RPMI7951 (cell line): Measurements from ENCODE around the gene SBK1. TPM values are rescaled to one million over a fixed set of nuclear protein-coding genes. Genes with fewer than 3 reads are reported as not detected.

ENCODE experiments used
- DNase-seq: peaks from one replicate; pipeline ENCODE4 v3.0.0-alpha.2; 2012; ENCODE audit warnings: low read depth
- total RNA-seq: library from RNA; depleted of rRNA; stranded (reverse); fragments of >200 nt; shearing (Covaris generic); gene quantifications from 2 replicates; pipeline ENCODE4 v1.2.3, GENCODE V29; 2014

Gene SBK1
- total RNA-seq, 1 experiment from 2014 or later = not detected

- no peak for DNase-seq
These were observed 10.3 kb upstream of the SBK1 start for GRCh38 chr16:28282045-28282444.

- no peak for DNase-seq
These were observed 9.2 kb upstream of the SBK1 start for GRCh38 chr16:28283173-28283572.

DNA sequence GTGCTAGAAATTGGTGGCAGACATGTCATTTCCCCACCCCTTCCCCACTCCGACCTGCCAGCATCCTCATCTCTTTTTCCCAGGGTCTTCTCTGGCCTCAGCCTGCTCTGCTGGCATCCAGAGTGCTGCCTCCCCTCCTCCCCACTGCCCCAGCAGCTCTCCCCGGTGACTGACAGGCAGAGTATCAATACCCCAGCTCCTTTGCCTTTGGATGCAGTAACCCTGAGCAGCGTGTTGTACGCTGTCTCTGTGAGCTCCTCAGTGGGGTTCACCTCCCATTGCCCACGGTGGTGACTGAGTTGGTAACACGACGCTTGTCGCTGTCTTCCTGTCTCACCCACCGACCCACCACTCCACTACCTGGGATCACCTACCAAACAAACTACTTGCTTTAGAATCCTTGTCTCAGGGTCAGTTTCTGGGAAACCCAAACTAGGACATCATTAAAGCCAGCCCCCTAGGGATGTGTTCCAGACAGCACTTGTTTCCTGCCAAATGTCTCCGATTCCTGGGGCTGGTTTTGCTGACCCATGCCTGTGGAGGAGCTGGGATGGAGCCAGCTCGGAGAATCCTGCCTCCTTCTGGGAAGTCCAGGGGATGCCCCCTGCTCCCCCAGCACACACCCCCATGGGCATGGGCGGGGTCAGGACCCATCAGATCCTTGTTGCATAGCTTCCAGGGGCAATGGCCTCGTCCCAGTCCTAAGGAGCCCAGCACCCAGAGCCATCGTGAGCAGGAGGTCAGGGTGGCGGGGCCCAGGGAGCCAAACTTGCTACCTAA lies 8.3 kb upstream of the SBK1 start:
- DNase-seq = no peak

DNA sequence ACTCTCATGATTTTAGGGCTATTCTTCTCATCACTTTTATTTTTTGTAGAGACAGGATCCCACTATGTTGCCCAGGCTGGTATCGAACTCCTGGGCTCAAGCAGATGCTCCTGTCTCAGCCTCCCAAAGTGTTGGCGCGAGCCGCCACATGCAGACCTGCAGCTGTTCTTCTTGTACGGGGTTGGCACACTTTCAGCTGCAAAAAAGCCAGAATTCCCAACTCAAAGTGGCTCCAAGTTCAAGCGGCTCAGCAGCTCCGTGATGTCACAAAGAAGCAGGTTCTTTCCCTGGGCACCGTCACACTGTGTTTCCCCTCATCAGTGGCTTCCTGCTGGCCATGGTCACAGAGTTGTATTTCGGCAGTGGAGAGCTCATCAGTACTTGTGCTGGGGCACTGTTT lies 6.7 kb upstream of the SBK1 start:
- no peak for DNase-seq

- no peak for DNase-seq
These were observed 4.2 kb upstream of the SBK1 start for GRCh38 chr16:28288114-28288513.

DNA sequence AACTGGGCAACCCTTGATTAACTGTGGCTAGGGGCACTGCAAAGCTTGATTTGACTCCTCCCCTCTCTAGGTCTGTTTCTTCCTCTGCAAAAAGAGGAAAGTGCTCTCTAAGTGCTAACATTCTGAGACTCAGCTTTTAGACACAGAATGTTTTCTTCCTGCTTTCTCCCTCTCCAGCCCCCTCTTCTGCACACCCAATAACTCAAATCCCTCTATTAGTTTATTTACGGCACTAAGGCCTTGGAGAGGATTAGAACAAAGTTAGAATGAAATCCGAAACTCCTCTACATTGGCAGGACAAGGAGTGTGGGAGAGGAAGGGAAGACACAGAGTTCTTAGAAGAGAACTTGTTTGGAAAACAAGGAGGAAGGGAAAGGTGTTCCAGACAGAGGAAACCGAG lies 3.3 kb upstream of the SBK1 start:
- DNase-seq = no peak

DNA sequence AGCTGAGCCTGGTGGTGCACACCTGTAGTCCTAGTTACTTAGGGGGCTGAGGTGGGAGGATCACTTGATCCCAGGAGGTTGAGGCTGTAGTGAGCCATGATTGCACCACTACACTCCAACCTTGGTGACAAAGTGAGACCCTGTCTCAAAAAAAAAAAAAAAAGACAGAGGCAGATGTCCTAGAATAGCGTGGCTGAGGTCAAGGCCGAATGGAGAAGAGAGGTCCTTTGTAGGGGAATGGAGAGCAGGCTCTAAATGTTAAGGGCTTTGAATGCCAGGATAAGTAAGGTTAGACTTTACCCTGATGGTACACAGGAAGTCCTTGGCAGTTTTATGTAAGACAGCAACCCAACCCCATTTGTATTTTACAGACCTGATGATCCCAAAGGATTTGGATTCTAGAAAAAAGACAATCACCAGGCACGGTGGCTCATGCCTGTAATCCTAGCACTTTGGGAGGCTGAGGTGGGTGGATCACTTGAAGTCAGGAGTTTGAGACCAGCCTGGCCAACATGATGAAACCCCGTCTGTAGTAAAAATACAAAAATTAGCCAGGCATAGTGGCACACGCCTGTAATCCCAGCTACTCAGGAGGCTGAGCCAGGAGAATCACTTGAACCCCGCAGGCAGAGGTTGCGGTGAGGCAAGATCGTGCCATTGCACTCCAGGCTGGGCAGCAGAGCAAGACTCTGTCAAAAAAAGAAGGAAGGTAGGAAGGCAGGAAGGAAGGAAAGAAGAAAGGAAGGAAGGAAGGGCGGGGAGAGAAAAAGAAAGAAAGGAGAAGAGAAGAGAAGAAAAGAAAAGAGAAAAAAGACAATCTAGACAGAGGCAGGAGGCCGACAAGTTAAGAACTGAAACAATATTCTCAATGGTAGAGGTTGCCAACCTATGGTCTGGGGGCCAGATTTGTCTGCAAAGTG lies 2.1 kb upstream of the SBK1 start:
- DNase-seq = no peak

GRCh38 chr16:28290859-28291254 lies 1.5 kb upstream of the SBK1 start:
- DNase-seq = no peak

DNA sequence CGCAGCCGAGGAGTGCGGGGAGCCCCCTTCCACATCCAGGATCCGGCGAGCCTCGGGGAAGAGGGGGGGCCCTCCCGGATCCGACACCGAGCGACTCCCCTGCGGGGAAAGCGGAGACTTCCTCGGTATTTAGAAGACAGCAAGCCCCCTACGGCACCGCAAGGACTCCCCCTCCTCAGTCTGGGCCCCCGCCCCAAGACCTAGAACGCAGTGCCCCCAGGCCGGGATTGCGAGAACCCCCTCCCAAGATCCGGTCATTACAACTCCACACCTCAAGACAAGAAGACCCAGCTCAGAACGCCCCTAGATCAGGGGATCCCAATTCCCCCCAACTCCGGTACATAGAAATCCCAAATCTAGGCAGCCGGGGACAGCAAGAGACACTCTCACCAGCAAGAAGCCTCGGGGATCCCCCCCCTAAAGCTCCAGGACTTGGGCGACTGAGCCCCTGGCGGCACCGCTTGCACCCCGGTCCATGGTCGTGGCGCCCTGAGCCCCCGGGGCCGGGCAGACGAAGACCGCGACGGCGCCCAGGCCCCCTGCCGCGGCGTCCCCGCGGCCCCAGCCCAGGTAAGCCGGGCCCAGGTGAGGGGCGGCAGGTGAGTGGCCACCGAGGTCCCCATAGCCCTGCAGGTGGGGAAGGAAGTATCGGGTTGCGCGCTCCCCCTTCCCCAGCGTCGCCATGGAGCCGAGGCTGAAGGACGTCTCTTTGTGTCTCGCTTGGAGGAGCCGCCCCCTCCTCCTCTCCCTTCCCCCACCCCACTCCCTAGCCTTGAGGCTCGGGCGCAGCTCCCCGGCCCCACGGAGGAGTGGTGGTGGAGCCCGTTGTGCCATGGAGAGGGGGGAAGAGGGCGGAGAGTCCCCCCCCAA lies 641 bp downstream of the SBK1 start:
- DNase-seq = no peak

- no peak for DNase-seq
These were observed 1.3 kb downstream of the SBK1 start for GRCh38 chr16:28293601-28293960.

DNA sequence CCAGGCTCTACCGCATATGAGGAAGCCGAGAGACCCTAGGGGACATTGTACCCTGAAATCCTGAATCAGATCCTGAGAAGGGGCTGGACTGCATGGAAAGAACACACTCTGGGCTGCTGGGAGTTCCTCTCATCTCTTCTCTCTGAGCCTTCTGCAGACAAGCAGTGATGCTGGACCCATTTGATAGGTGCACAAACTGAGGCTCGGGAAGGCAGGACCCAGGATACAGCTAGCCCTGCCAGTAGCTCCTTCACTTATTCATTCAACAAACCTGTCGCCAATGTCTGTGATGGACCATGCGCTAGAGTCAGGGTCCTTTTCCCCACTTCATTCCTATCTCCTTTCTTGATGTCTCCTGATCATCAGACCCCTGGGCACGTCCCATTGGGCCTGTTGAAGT lies 1.9 kb downstream of the SBK1 start:
- DNase-seq = no peak

DNA sequence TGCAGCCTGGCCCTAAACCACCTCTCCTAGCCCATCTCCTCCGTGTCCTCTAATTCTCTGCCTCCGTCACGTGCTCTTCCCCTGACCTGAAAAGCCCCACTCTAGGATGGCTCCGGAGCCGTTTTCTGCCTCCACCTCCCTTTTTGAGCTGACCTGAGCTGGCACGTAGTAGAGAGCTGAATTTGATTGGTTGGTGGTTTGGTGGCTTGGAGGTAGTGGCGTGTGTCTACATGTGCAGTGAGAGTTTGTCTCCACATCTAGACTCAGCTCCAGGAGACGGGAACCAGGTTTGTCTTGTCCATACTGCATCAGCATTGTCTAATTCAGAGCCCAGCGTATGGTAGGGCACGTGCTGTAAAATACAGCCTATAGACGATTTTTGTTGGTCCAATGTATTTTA lies 3.0 kb downstream of the SBK1 start:
- DNase-seq = no peak

DNA sequence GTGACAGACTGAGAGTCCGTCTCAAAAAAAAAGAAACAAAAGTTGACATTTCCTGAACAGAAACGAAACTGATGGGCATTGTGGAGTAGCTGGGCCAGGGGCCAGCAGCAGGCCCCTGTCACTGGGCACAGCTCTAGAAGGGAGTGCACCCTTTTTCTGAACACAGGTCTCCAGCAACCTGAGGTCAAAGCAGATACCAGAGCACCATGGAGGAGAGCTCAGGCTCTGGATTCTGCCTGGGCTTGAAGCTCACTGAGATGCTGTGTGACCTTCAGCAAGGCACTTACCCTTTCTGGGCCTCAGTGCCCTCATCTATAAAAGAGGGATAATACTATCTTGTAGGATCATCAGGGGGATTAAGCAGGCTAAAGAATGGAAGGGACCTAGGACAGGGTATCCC lies 5.0 kb downstream of the SBK1 start:
- no peak for DNase-seq

DNA sequence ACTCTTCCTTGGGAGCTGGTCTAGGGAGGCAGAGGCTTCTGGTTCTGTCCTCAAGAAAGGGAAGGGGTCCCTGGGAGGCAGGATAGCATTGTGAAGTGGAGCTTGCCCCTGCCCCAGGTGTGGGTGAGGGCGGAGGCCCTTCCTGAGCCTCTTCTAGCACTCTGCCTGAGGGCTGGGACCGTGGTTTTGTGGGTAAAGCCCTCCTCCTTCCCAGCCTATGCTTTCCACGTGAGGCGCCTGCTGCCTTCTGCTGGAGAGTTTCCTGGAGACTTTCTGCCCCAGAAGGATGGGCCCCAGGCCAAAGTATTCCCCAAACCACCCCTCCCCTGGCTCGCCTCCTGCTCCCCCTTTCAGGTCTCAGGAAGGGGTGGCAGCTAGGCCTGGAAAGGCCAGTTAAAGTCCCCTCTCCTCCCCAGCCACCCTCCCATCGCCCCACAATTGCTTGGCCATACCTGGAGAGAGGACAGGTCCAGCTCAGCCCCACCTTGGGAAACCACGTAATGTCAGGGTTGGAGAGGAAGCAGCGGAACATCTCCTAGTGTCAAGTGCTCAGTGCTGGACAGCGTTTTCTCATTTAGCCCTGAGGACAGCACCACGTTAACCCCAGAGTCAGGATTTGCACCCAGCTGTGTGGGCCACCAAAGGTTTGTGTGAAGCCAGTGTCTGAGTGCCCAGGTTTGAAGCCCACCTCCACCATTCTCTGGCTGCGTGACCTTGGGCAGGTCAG lies 5.6 kb downstream of the SBK1 start:
- no peak for DNase-seq

DNA sequence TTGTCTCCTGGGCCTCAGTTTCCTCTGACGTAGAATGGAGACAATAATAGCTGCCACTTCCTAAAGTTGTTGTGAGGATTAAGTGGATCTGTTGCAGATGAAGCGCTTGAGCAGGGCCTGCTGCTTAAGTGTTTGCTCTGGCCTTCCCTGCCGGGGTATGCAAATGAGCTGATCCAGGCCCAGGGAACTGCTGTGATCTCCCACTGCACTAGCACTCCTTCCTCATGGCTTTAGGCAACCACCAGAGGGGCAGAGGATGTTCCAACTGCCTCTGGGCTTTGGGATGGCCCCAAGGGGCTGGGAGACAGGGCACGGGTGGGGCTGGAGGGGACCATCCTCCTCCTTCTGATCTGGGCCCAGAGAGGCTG lies 6.2 kb downstream of the SBK1 start:
- DNase-seq = no peak

DNA sequence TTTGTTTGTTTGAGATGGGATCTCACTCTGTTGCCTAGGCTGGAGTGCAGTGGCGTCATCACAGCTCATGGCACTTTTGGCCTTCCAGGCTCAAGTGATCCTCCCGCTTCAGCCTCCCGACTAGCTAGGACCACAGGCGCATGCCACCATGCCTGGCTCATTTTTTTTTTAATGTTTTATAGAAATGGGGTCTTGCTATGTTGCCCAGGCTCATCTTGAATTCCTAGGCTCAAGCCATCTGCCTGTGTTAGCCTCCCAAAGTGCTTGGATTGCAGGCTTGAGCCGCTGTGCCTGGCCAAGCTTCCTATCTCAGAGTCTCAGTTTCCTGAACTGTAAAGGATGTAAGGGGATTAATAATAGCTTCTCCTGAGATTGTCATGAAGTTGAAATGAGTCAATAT lies 8.0 kb downstream of the SBK1 start:
- DNase-seq = no peak

GRCh38 chr16:28301154-28301553 lies 8.8 kb downstream of the SBK1 start:
- DNase-seq = no peak

- DNase-seq = no peak
These were observed 9.3 kb downstream of the SBK1 start for GRCh38 chr16:28301620-28302019.

GRCh38 chr16:28303132-28303531 lies 10.8 kb downstream of the SBK1 start:
- no peak for DNase-seq

- DNase-seq = peak; percentile 39
These were observed 11.9 kb downstream of the SBK1 start for GRCh38 chr16:28304214-28304613.

DNA sequence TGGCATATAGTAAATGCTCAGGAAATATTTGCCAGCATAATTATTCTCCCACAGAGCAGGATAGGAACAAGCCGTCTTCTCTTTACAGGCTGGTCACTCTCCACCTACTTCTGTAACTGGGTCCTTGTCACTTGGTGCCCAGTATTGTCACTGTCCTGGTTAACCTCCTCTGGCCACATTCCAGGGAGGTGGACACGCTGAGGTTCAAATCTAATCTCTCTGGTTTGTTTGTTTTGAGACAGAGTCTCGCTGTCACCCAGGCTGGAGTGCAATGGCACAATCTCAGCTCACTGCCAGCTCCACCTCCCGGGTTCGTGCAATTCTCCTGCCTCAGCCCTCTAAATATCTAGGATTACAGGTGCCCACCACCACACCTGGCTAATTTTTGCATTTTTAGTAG lies 15.6 kb downstream of the SBK1 start:
- DNase-seq = no peak
